Amygdala (tissue), 56 donors: ENCODE measurements around the gene ZNF317.
A peak's percentile ranks its signal among the peaks of the same experiment; 100 is the strongest.

Source experiments
- DNase-seq, 56 donors: peaks; one replicate each; lab custom pipeline; 2025; lab: John Stamatoyannopoulos, UW

ZNF317 gene

DNA sequence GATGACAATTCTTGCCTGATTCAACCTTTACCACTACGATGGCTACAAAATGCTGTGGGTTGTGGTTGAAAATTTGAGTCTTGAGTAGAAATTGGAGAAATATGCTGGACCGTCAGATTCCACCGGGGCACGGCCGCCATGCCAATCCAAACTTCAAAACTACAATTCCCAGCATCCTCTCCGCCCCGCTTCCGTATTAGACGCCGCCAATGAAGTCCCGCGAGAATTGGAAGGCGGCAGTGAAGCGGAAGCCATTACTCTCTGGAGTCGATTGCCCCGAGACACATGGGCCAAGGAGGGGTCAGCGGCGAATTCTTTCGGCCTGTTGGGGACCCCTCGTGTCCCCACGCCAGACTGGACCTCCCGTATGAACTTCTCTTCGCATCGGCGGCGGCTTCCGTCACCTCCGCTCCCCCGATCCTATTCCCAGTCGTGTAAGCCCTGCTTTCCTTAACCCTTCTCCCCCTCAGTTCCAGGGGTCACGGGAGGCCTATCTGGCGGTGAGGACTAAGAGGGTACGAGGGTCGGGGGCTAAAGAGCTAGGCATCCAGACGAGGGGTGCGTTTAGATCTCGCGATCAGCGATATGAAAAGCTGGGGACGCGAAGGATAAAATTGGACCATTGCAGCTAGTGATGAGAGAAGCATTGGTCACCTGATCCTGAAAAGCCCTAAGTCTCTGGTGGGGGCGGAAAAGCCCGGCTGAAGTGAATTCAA lies at the start of gene ZNF317:
Gene ZNF317, plus strand, starts transcription at position 239 of the 716 bp plus-strand sequence. CDS start 15,620 bp downstream, outside the sequence.
- peak; percentile 35 to 95 (median 80) for DNase-seq

DNA sequence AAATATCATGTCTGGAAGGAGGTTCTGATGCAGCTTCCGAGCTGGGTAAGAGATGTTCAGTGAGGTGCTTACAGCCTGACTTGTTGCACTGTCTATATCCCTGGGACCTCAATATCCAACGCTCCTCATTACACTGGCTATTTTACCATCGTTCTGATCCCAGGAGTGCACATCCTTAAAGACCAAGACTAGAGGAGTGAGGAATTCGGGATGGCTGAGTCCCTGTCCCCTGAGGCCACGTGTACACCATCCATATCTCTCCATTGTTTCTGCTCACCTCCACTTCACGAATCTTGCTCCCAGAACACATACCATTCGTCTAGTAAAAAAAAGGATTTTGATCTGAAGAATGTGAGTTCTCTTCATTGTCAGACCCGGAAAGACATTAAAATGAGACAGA lies 32.8 kb upstream of the ZNF317 start, which contains the start of gene OR7G2:
Gene OR7G2, minus strand, starts transcription at position 101 of the 400 bp plus-strand sequence. CDS start 4,232 bp downstream, outside the sequence.
- DNase-seq: no peak

DNA sequence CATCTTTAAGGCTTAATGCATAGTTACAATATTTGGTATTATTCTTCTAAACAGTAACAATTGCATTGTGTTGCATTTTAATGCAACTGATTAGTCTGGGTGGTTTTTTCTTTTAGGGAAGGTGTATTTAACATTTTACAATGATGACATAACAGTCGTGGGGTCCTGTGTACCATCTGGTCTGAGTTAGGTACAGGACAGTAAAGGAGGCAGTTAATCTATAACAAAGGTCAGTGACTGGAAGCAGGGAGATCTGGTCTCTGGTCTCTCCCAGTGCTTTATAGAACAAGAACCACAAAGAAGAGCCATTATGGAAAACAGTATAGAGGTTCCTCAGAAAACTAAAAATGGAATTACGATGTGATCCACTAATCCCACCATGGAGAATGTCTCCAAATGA lies 30.2 kb upstream of the ZNF317 start:
- no peak for DNase-seq

DNA sequence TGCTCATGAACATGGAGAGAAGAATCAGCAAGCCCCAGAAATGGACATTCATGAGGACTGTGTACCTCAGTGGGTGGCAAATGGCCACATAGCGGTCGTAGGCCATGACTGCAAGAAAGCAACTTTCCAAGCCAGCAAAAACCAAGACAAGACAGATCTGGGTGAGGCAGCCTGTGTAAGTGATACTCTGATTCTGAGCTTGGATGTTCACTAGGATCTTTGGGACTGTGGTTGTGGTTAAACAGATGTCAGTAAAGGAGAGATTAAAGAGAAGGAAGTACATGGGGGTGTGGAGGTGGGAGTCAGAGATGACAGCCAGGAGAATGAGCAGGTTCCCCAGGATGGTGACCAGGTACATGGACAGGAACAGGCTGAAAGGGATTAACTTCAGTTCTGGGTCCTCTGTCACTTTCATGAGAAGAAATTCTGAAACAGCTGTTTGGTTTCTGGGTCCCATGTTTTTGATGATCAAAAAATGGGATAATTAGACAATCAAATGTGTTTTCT lies 24.8 kb upstream of the ZNF317 start, which contains the start of gene OR7G1:
Gene OR7G1, minus strand, starts transcription at position 457 of the 507 bp plus-strand sequence. Its CDS starts 0 bp downstream, at position 457.
- DNase-seq: no peak

DNA sequence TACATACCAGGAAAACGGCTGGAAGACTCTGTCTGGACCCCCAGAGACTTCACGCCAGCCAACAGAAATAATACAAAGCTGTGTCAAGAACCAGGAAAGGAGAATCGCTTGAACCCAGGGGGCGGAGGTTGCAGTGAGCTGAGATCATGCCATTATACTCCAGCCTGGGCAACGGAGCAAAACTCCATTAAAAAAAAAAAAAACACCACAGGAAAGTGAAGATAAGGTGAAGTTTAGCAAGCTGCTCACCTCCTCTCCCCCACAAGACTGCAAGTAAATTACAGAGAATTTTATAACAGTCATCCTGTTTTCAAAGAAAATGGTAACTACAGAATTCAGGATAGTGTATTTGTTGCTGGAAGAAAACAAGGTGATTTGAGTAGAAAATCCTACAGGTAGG lies 23.6 kb upstream of the ZNF317 start:
- no peak for DNase-seq

DNA sequence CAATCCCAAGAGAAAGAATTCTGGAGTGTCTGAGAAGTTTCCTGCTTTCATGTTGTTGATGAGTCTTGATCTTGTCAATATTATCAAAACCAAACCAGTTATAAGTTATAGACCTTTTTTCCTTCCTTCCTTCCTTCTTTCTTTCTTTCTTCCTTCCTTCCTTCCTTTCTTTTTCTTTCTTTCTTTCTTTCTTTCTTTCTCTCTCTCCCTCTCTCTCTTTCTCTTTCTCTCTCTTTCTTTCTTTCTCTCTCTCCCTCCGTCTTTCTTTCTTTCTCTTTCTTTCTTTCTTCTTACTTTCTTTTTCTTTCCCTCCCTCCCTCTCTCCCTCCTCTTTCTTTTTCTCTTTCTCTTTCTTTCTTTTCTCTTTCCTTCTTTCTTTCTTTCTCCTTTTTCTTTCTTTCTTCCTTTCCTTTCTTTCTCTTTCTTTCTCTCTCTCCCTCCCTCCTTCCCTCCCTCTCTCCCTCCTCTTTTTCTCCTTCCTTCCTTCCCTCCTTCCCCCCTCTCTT lies 13.2 kb upstream of the ZNF317 start, which contains the start of gene OR7G3:
Gene OR7G3, minus strand, starts transcription at position 51 of the 506 bp plus-strand sequence. Its CDS starts 0 bp downstream, at position 51.
- DNase-seq: no peak

DNA sequence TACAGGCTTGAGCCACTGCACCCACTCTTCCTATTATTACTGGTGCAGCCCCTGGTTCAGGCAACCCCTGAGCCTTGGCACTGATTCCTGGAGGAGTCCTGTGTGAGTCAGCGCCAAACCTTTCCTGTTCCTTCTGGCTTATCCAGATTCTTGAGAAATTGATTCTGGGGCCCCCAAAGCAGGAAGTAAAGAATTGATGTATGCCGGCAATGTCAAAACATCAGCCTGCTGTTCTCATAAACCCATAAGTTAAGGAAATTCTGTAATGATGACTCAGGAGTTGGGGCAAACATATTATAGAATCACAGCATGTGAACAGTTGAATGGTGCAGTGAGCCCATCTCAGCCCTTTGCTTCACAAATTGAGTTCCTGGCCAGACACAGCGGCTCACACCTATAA lies 12.0 kb upstream of the ZNF317 start:
- DNase-seq: no peak

DNA sequence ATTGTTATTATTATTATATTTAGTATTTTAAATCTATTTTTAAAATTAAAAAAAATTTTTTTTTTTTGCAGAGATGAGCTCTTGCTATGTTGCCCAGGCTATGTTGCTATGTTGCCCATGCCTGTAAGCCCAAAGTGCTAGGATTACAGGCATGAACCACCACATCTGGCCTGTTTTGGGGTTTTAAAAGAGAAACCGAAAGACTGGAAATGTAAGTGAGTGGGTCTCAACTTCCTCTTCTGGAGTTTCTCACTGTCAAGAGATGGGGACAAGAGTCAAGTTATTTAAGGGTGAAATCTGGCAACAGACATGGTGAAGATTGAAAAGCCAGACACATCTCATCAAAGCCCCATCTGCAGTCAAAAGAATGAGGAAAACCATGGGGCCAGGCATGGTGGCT lies 9.2 kb upstream of the ZNF317 start:
- DNase-seq: no peak

DNA sequence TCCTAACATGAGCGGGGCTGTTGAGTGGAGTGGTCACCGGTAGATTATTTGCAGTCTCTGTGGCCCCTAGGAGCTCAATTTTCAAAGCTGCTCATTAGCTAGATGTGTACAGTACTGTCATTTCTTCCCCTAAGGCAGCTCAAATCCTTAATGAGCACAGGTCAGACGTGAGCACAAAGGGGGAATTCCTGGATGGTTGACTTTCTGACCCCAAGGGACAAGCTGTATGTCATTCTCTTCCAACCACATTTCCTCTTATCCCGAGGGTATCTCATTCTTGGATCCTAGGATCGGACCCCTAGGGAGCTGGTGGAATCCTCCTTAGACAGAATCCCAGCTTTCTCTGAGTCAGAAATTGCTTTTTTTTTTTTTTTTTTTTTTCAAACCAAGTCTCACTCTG lies 7.8 kb upstream of the ZNF317 start:
- no peak for DNase-seq

DNA sequence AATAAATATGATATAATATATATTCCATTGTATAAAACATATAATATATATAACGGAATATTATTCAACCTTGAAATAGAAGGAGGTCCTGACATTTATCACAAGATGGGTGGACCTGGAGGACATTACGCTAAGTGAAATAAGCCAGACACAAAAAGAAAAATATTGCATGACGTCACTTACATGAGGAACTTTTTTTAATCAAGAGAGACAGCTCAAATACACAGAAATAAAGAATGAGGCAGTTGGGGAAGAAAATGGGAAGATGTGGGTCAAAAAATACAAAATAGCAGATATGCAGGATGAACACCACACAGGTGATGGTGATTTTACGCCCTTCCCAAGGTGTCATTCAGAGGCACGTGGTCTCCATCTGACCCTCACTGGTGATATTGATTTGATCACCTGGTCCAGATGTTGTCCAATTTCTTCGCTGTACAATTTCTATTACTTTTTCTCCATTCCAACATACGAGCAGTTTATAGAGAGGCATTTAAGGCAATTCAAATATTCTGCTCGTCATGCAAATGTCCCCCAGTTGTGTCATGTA lies 513 bp upstream of the ZNF317 start:
- no peak for DNase-seq

DNA sequence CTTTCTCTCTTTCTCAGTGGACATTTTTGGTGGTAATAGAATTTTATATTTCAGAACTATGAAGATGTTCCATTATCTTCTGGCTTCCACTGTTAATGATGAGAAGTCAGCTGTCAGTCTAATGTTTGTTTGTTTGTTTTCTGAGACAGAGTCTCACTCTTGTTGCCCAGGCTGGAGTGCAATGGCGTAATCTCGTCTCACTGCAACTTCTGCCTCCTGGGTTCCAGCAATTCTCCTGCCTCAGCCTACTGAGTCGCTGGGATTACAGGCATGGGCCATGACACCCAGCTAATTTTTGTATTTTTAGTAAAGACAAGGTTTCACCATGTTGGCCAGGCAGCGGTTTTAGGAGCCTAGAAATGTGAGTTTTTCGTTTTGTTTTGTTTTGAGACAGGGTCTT lies 4.7 kb downstream of the ZNF317 start:
- DNase-seq: no peak

DNA sequence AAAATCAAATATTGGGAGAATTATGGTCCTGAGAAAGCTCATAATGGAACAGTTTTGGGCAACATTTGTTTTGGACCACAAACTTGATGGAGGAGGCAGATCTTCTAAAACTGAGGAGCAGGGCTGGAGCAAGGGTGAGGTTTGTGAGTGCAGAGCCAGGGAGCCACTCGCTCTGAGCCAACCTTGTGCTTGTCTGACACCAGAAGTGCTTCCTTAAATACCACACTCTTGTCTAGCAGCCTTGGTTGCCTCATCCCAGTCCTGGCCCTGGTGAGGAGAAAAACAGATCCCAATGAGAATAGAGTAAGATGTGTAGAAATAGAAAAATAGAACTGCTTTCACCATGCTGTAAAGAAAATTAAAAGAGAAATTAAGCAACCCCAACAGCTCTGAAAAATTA lies 6.7 kb downstream of the ZNF317 start:
- DNase-seq: no peak

DNA sequence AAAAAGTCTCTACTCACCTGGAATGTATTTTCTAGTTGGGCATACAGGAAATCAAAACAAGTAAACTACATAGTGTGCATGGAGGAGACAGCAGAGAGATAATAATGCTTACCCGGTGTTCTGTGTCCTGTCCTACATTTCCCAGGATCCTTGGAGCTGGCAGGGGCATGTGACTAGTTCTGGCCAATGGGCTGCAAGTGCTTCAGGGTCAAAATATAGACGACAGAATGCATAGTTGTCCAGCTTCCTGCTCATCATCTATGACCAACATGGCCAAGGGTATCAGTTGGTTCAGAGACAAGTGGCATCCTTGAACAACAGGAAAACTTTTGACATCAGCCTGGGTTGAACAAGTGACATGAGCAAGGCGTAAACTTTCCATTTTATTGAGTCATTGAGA lies 8.5 kb downstream of the ZNF317 start:
- no peak for DNase-seq

DNA sequence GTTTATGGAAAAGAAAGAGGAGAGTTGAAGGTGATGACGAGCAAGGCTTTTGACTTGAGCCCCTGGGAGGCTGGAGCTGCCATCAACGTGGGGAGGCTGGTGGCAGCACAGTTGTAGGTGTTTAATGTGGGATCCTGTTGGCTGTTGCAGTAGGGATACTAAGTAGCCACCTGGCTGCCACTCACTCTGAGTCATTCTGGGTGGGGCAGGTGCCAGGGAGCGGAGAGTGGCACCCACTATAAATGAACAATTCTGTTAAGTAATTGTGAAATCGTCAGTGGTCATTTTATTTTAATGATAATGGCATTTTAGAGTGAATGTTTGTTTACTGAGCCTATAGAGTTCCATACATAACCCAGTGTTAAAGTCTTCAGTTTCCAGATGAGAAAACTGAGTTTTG lies 9.8 kb downstream of the ZNF317 start:
- no peak for DNase-seq

DNA sequence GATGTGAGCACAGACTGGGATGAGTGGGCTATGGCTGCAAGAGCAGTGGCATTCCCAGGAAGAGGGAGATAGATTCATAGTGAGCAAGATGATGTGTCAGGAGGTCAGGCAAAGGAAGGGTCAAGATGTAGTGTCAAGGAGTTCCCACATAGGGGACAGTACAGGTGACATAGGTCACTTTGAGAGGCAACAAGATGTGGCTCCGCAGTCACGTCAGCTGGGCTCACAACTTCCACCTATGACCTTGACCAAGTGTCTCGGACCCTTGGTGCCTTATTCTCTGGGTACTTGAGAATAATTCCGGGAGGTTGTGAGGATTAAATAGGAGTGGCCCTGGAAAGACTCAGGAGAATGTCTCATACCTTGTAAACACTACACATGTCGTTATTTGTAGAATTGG lies 10.5 kb downstream of the ZNF317 start:
- no peak for DNase-seq

DNA sequence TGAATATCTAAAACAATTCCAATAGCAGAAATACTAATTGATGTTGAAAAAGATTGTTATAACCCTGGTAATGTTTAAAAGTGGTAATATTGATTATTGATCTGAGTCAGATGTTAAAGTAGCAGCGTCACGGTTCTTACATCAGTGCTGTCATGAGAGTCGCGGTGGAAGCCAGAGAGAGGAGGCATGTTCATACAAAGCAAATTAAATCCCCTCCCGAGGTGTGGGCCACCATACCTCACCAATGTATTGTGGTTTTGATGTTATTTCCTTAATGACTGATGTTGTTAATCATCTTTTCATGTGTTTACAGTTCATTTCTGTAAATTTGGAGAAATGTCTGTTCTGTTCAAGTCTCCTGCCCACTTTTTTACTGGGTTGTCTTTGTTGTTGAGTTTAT lies 11.2 kb downstream of the ZNF317 start:
- no peak for DNase-seq

DNA sequence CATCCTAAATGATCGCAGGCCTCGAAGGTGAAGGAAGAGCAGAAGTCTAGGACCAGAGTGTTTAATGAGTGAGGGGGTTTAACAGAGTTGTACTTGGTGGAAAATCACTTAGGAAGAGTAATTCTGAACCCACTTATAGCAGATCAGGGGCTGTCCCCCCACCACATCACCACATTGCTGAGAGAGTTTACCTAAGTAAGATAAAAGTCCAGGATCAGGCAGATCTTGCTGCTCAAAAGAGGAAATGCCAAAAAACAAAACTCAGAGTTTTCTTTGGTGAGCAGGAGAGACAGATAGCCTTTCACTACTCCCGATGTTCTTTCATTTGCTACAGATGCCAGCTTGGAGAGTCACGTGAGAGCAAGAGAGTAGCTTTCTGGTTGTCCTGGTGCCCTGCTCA lies 15.4 kb downstream of the ZNF317 start:
- DNase-seq: no peak

DNA sequence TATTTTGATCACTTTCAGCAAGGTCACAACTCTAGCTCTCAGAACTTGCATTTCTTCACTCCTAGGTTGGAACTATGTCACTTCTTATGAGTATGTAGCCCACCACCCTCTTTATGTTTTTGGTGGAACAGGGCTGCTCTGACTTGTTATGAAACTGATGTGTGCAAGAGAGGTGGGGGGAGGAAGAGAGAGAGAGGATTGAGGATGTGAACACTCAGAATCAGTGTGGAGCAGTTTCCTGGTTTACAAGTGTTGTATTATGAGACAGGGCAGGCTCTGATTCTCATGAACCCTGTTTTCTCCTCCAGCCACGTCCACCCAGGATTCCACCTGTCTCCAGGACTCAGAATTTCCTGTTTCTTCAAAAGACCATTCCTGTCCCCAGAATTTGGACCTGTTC lies 16.1 kb downstream of the ZNF317 start:
- DNase-seq: no peak

DNA sequence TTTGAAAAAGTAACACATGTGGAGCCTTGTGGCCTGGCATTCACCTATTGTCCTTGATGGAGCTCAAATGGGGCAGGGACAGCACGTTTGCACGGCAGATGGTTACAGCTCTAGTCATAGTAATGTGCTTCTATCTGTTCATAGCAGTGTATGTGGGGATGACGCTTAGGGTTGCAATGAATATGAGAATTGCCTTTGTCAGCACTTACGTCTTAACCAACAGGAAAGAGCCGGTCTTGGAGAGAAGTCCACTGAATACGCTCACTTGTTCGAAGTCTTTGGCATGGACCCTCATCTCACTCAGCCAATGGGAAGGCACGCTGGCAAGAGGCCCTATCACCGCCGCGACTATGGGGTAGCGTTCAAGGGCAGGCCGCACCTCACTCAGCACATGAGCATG lies 19.7 kb downstream of the ZNF317 start:
- no peak for DNase-seq

DNA sequence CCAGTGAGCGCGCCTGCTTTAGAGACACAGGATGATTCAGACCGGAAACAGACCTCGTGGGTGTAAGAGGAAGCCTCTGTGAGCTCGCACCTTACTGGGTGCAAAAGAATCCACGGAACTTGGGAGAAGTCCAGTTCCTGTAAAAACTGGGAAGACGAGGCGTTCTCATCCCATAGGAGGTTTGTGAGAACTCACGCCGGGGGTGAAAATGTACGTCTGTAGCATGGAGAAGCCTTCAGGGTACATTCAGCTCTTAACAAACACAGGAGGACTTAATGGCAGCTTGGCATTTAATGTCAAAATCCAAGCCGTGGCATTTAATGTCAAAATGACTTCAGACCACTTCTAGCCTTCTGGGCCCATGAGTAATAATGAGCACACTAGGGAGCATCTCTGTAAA lies 21.2 kb downstream of the ZNF317 start:
- no peak for DNase-seq

DNA sequence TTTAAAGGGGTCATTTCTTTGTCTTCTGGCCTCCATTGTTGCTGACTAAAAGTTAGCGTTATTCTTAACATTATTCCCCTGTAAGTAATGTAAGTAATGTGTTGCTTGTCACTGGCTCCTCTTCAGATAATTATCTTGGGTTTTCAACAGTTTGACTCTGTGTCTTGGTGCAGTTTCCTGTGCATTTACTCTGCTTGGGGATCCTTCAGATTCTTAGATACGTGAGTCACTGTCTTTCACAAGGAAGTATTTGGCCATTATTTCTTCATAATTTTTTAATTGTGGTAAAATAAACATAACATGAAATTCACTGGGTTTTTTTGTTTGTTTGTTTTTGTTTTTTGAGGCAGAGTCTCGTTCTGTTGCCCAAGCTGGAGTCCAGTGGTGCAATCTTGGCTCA lies 25.1 kb downstream of the ZNF317 start:
- no peak for DNase-seq

DNA sequence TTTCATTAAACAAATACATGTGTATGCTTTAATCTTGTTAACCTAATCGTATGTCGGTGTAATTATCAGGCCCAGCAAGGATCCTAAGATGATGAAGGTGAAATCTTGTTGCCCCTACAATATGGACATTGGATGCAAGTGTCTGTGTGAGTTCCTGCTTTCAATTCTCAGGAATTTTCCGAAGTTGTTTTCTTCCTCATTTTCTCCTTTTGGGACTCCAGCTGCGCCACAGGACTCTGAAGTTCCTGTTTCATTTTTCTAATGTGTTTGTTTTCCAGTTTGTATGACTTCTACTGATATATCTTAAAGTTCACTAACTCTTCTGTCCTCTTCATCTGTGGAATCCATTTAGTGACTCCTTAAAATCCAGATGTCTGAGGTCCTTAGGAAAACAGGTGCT lies 26.6 kb downstream of the ZNF317 start:
- DNase-seq: no peak
